Karpas-422 (cell line): ENCODE data around the gene GPBP1L1. TPM values are rescaled to one million over a fixed set of nuclear protein-coding genes. Genes with fewer than 3 reads are reported as not detected.
"Not testable (repeated sequence)": the region's sequence is repeated elsewhere in the genome, so short reads cannot be mapped to it uniquely, and the experiment has no call there.

Source experiments
- DNase-seq: peaks from one replicate; pipeline ENCODE4 v3.0.0-alpha.2; 2015
- H2AFZ ChIP-seq: fragments of 200-600 bp; sonication (generic); 2 replicates; pipeline ENCODE4 v1.6.1; 2014; ENCODE audit warnings: antibody characterized with exemption, low read length, mixed read lengths
- H3K27ac ChIP-seq: fragments of 200-600 bp; sonication (generic); 2 replicates; pipeline ENCODE4 v1.5.1; 2014; ENCODE audit warnings: mild to moderate bottlenecking, low read length, moderate library complexity
- H3K27me3 ChIP-seq: fragments of 200-600 bp; sonication (generic); 2 replicates; pipeline ENCODE4 v1.6.1; 2014; ENCODE audit warnings: low read length, mixed read lengths
- H3K36me3 ChIP-seq: fragments of 200-600 bp; sonication (generic); 2 replicates; pipeline ENCODE4 v1.6.1; 2014; ENCODE audit warnings: low read length, mixed read lengths; ENCODE audit not compliant: insufficient read depth
- H3K4me1 ChIP-seq: fragments of 200-600 bp; sonication (generic); 2 replicates; pipeline ENCODE4 v1.6.1; 2014; ENCODE audit warnings: mild to moderate bottlenecking, low read length, mixed read lengths
- H3K4me2 ChIP-seq: fragments of 200-600 bp; sonication (generic); 2 replicates; pipeline ENCODE4 v1.6.1; 2014; ENCODE audit warnings: low read length, low read depth, mild to moderate bottlenecking; ENCODE audit not compliant: poor library complexity, severe bottlenecking
- H3K4me3 ChIP-seq: fragments of 200-600 bp; sonication (generic); 2 replicates; pipeline ENCODE4 v1.5.1; 2014; ENCODE audit warnings: mild to moderate bottlenecking, antibody characterized with exemption, low read length, mixed read lengths
- H3K79me2 ChIP-seq: fragments of 200-600 bp; sonication (generic); 2 replicates; pipeline ENCODE4 v1.6.1; 2014; ENCODE audit warnings: mild to moderate bottlenecking, low read length, mixed read lengths
- H3K9ac ChIP-seq: fragments of 200-600 bp; sonication (generic); 2 replicates; pipeline ENCODE4 v1.6.0; 2014; ENCODE audit warnings: low read length
- H3K9me2 ChIP-seq: fragments of 200-600 bp; sonication (generic), shearing (Covaris generic); replicated peaks from 2 replicates; pipeline ENCODE4 v1.6.0; 2014; ENCODE audit warnings: mild to moderate bottlenecking, low read length, moderate library complexity; ENCODE audit not compliant: insufficient read depth
- H3K9me3 ChIP-seq: fragments of 300-700, 200-600 bp; sonication (generic); 2 replicates; pipeline ENCODE4 v1.6.1; 2014; ENCODE audit warnings: low read length, mixed read lengths
- H4K20me1 ChIP-seq: fragments of 200-600 bp; sonication (generic); 2 replicates; pipeline ENCODE4 v1.6.1; 2014; ENCODE audit warnings: mild to moderate bottlenecking, antibody characterized with exemption, low read length, low read depth; ENCODE audit not compliant: insufficient read depth
- total RNA-seq: library from RNA; depleted of rRNA; stranded (reverse); fragments of >200 nt; shearing (Covaris generic); gene quantifications from 2 replicates; pipeline ENCODE4 v1.2.3, GENCODE V29; 2014; ENCODE audit warnings: low replicate concordance

The GPBP1L1 gene
- total RNA-seq, 1 experiment from 2014 or later: 95.8 TPM

GRCh38 chr1:45718289-45718688 is 32.0 kb upstream of the GPBP1L1 start:
- no peaks in the 10 kb centered on the region for H4K20me1 ChIP-seq
- H3K79me2 ChIP-seq: no peaks in the 10 kb centered on the region
- no peak for DNase-seq

GRCh38 chr1:45717386-45717785 is 31.1 kb upstream of the GPBP1L1 start:
- H3K36me3 ChIP-seq, H3K4me3 ChIP-seq, H3K9me2 ChIP-seq, DNase-seq, H3K27me3 ChIP-seq, H3K4me2 ChIP-seq, H3K27ac ChIP-seq, H3K9ac ChIP-seq, H2AFZ ChIP-seq, H4K20me1 ChIP-seq, H3K9me3 ChIP-seq, H3K79me2 ChIP-seq, H3K4me1 ChIP-seq: not testable (repeated sequence)

More at GRCh38 chr1:45718289-45718688, 32.0 kb upstream of the GPBP1L1 start:
- no peaks in the 10 kb centered on the region for H3K9me3 ChIP-seq
- no peak overlapping the region for H3K9ac ChIP-seq
- H3K9me2 ChIP-seq: no peaks in the 10 kb centered on the region
- no peak overlapping the region for H3K4me2 ChIP-seq
- H3K27ac ChIP-seq: no peak overlapping the region
- no peak overlapping the region for H3K4me3 ChIP-seq
- no peaks in the 10 kb centered on the region for H3K36me3 ChIP-seq
- H2AFZ ChIP-seq: no peak overlapping the region
- no peaks in the 10 kb centered on the region for H3K27me3 ChIP-seq
- H3K4me1 ChIP-seq: no peaks in the 10 kb centered on the region

GRCh38 chr1:45716700-45717099 is 30.4 kb upstream of the GPBP1L1 start:
- H3K36me3 ChIP-seq: no peaks in the 10 kb centered on the region
- H3K4me3 ChIP-seq: no peak overlapping the region
- no peak overlapping the region for H2AFZ ChIP-seq
- H3K27me3 ChIP-seq: no peaks in the 10 kb centered on the region
- no peak overlapping the region for H3K4me2 ChIP-seq
- no peak overlapping the region for H3K9ac ChIP-seq
- H4K20me1 ChIP-seq: no peaks in the 10 kb centered on the region
- DNase-seq: no peak
- H3K9me3 ChIP-seq: no peaks in the 10 kb centered on the region
- no peak overlapping the region for H3K27ac ChIP-seq
- no peaks in the 10 kb centered on the region for H3K79me2 ChIP-seq
- H3K4me1 ChIP-seq: no peaks in the 10 kb centered on the region
- H3K9me2 ChIP-seq: no peaks in the 10 kb centered on the region

- no peaks in the 10 kb centered on the region for H4K20me1 ChIP-seq
- DNase-seq: no peak
Observed at GRCh38 chr1:45713711-45714110, 27.4 kb upstream of the GPBP1L1 start.

GRCh38 chr1:45704637-45705036 is 18.3 kb upstream of the GPBP1L1 start:
- Histone ChIP-seq H3K4me3 (no peak overlapping the region), H3K4me1 (no peaks in the 10 kb centered on the region), H3K79me2 (no peaks in the 10 kb centered on the region), H3K9me2 (no peaks in the 10 kb centered on the region), H3K9ac (no peak overlapping the region), H3K36me3 (no peaks in the 10 kb centered on the region), H3K27me3 (no peaks in the 10 kb centered on the region), H2AFZ (no peak overlapping the region), H3K4me2 (no peak overlapping the region), H4K20me1 (no peaks in the 10 kb centered on the region), H3K27ac (no peak overlapping the region), H3K9me3 (peaks cover 3% of the 10 kb centered on the region; the same call in 1 of the 2 replicates)
- no peak for DNase-seq

More at GRCh38 chr1:45713711-45714110, 27.4 kb upstream of the GPBP1L1 start:
- no peak overlapping the region for H3K27ac ChIP-seq
- no peaks in the 10 kb centered on the region for H3K79me2 ChIP-seq
- H3K4me2 ChIP-seq: no peak overlapping the region
- no peaks in the 10 kb centered on the region for H3K27me3 ChIP-seq
- no peak overlapping the region for H3K9ac ChIP-seq
- H3K4me1 ChIP-seq: no peaks in the 10 kb centered on the region
- no peak overlapping the region for H2AFZ ChIP-seq
- no peaks in the 10 kb centered on the region for H3K9me3 ChIP-seq
- H3K9me2 ChIP-seq: no peaks in the 10 kb centered on the region
- no peaks in the 10 kb centered on the region for H3K36me3 ChIP-seq
- no peak overlapping the region for H3K4me3 ChIP-seq

- Histone ChIP-seq H3K9me2 (no peaks in the 10 kb centered on the region), H3K9me3 (no peaks in the 10 kb centered on the region), H3K4me2 (no peak overlapping the region), H4K20me1 (no peaks in the 10 kb centered on the region), H3K9ac (no peak overlapping the region), H3K36me3 (peaks cover 25% of the 10 kb centered on the region; the same call in 1 of the 2 replicates), H2AFZ (no peak overlapping the region), H3K4me3 (no peak overlapping the region), H3K79me2 (peaks cover 18% of the 10 kb centered on the region), H3K27me3 (no peaks in the 10 kb centered on the region), H3K4me1 (peaks cover 5% of the 10 kb centered on the region), H3K27ac (no peak overlapping the region)
- DNase-seq: no peak
Observed at GRCh38 chr1:45694823-45695222, 8.5 kb upstream of the GPBP1L1 start.

- H3K4me2 ChIP-seq, H3K27me3 ChIP-seq: not testable (repeated sequence)
Observed at GRCh38 chr1:45693811-45694210, 7.5 kb upstream of the GPBP1L1 start.

GRCh38 chr1:45687754-45688740 is 1.7 kb upstream of the GPBP1L1 start, which contains the start of gene TMEM69:
TSS of gene TMEM69 (plus strand) at chr1:45688181. CDS start at chr1:45691069, 2,888 bp downstream.
- H3K9me3 ChIP-seq: no peaks in the 10 kb centered on the region
- no peak within 1 kb of the TSS; the same call in 1 of the 2 replicates for H2AFZ ChIP-seq
- H3K4me1 ChIP-seq: peaks cover 31% of the 10 kb centered on the region
- peak within 1 kb of the TSS; percentile 89 for H3K4me2 ChIP-seq
- peaks cover 12% of the 10 kb centered on the region; the same call in 1 of the 2 replicates for H4K20me1 ChIP-seq
- no peaks in the 10 kb centered on the region for H3K27me3 ChIP-seq
- peaks cover 73% of the 10 kb centered on the region for H3K79me2 ChIP-seq
- peak within 1 kb of the TSS; percentile 94 for H3K9ac ChIP-seq
- H3K27ac ChIP-seq: peak within 1 kb of the TSS; percentile 93
- DNase-seq: peak; percentile 97
- peaks cover 13% of the 10 kb centered on the region; the same call in 1 of the 2 replicates for H3K36me3 ChIP-seq
- peak within 1 kb of the TSS; percentile 95 for H3K4me3 ChIP-seq
- H3K9me2 ChIP-seq: no peaks in the 10 kb centered on the region

More at GRCh38 chr1:45693811-45694210, 7.5 kb upstream of the GPBP1L1 start:
- peaks cover 25% of the 10 kb centered on the region; the same call in 1 of the 2 replicates for H3K36me3 ChIP-seq
- not testable (repeated sequence) for H3K27ac ChIP-seq, H3K9me2 ChIP-seq, H3K9ac ChIP-seq, H4K20me1 ChIP-seq, DNase-seq, H3K4me3 ChIP-seq, H2AFZ ChIP-seq, H3K9me3 ChIP-seq
- peaks cover 28% of the 10 kb centered on the region for H3K79me2 ChIP-seq
- H3K4me1 ChIP-seq: peaks cover 14% of the 10 kb centered on the region
